ENCODE results near the gene SHANK1. TPM values are rescaled to one million over a fixed set of nuclear protein-coding genes. Genes with fewer than 3 reads are reported as not detected.

Gene SHANK1
- total RNA-seq, 4 donors from 2014 or later, result 4.0 to 6.5 TPM; not detected in 2

GRCh38 chr19:50722201-50723013 is 2.8 kb upstream of the SHANK1 start:
- Histone ChIP-seq H3K9me3 (no peaks in the 10 kb centered on the region), H3K27ac (peak overlapping the region; percentile 77), H3K36me3 (no peaks in the 10 kb centered on the region), H3K4me1 (peaks cover 0 to 31% of the 10 kb centered on the region in 2 donors), H3K27me3 (no peaks in the 10 kb centered on the region), H3K4me3 (peak overlapping the region in 1 of 2 donors; percentile 66)
- intact Hi-C loops (cut with DNase I; ENCODE audit: low total_unique reads), result no loop called here
- TF ChIP-seq POLR2A (IDR thresholded peaks at IDR 0.05) (no peak), CTCF (IDR thresholded peaks at IDR 0.05) (no peak)
- no peak for DNase-seq

- Histone ChIP-seq H3K4me1 (peaks cover 0 to 31% of the 10 kb centered on the region in 2 donors), H3K27me3 (no peaks in the 10 kb centered on the region), H3K9me3 (no peaks in the 10 kb centered on the region), H3K4me3 (no peak overlapping the region), H3K36me3 (no peaks in the 10 kb centered on the region), H3K27ac (no peak overlapping the region)
- TF ChIP-seq CTCF (IDR thresholded peaks at IDR 0.05), result no peak
- no peak for TF ChIP-seq POLR2A (IDR thresholded peaks at IDR 0.05)
- no peak for DNase-seq
- intact Hi-C loops (cut with DNase I; ENCODE audit: low total_unique reads), result no loop called here
Measured at GRCh38 chr19:50721441-50722137, 2.0 kb upstream of the SHANK1 start.

GRCh38 chr19:50720921-50721381 is 1.3 kb upstream of the SHANK1 start:
- H3K36me3 ChIP-seq, result no peaks in the 10 kb centered on the region
- DNase-seq, result no peak
- H3K4me3 ChIP-seq, result no peak overlapping the region
- no peak overlapping the region for H3K27ac ChIP-seq
- intact Hi-C loops (cut with DNase I; ENCODE audit: low total_unique reads), result no loop called here
- no peak for TF ChIP-seq CTCF (IDR thresholded peaks at IDR 0.05)
- TF ChIP-seq POLR2A (IDR thresholded peaks at IDR 0.05), result no peak
- H3K4me1 ChIP-seq, result peaks cover 0 to 28% of the 10 kb centered on the region in 2 donors
- no peaks in the 10 kb centered on the region for H3K27me3 ChIP-seq
- no peaks in the 10 kb centered on the region for H3K9me3 ChIP-seq

GRCh38 chr19:50720181-50720920 is 749 bp upstream of the SHANK1 start:
- no peaks in the 10 kb centered on the region for H3K36me3 ChIP-seq
- no peak overlapping the region for H3K27ac ChIP-seq
- no peak for DNase-seq
- no peaks in the 10 kb centered on the region for H3K9me3 ChIP-seq
- TF ChIP-seq POLR2A (IDR thresholded peaks at IDR 0.05), result no peak
- no peak for TF ChIP-seq CTCF (IDR thresholded peaks at IDR 0.05)
- H3K4me3 ChIP-seq, result no peak overlapping the region
- H3K27me3 ChIP-seq, result no peaks in the 10 kb centered on the region
- peaks cover 0 to 22% of the 10 kb centered on the region in 2 donors for H3K4me1 ChIP-seq
- intact Hi-C loops (cut with DNase I; ENCODE audit: low total_unique reads), result no loop called here
